Astrocyte (in vitro differentiated cells and primary cell): ENCODE measurements around the gene ZNF784.

ENCODE experiments used
- EZH2 ChIP-seq: IDR thresholded peaks from 2 replicates; pipeline ENCODE4 v1.6.1; 2012; ENCODE audit warnings: mild to moderate bottlenecking, low read length, inconsistent platforms; ENCODE audit not compliant: insufficient read depth
- TF ChIP-seq, protein P1 (sequence below): IDR thresholded peaks from 2 replicates; pipeline ENCODE4 v1.5.1; 2011; ENCODE audit warnings: low read depth, mild to moderate bottlenecking, inconsistent platforms, low read length, moderate library complexity; ENCODE audit not compliant: insufficient read depth

DNA sequence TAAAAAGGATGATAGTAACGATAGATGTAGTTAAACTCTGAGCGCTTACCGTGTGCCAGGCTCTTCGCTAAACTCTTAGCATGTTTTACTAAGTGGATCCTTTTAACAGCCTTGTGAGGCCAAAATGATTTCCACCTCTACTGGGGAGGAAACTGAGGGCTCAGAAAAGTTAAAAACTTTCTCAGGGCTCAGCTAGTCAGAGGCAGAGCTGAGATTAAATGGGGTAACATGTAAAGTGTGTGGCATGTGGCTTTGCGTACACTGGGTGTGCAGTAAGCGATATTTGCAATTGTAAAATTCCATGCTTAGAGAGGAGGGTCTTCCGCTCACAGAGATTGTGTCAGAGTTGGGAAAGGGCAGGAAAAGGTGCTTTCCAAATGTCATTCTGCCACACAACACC lies 32.2 kb upstream of the ZNF784 start:
- TF ChIP-seq EZH2 = no peak
- TF ChIP-seq, protein P1, sequence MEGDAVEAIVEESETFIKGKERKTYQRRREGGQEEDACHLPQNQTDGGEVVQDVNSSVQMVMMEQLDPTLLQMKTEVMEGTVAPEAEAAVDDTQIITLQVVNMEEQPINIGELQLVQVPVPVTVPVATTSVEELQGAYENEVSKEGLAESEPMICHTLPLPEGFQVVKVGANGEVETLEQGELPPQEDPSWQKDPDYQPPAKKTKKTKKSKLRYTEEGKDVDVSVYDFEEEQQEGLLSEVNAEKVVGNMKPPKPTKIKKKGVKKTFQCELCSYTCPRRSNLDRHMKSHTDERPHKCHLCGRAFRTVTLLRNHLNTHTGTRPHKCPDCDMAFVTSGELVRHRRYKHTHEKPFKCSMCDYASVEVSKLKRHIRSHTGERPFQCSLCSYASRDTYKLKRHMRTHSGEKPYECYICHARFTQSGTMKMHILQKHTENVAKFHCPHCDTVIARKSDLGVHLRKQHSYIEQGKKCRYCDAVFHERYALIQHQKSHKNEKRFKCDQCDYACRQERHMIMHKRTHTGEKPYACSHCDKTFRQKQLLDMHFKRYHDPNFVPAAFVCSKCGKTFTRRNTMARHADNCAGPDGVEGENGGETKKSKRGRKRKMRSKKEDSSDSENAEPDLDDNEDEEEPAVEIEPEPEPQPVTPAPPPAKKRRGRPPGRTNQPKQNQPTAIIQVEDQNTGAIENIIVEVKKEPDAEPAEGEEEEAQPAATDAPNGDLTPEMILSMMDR = no peak
